H1 (cell line): ENCODE measurements around the gene GABRE. TPM values are rescaled to one million over a fixed set of nuclear protein-coding genes. Genes with fewer than 3 reads are reported as not detected.

Source experiments
- CHD1 ChIP-seq: IDR thresholded peaks from 2 replicates; pipeline ENCODE4 v1.6.1; 2012; ENCODE audit warnings: low read depth, low read length, improper control_type of control experiment
- NRF1 ChIP-seq: IDR thresholded peaks from 2 replicates; pipeline ENCODE4 v1.6.1; 2011; ENCODE audit warnings: mild to moderate bottlenecking, low read depth, low read length, improper control_type of control experiment
- POU5F1 ChIP-seq: IDR thresholded peaks from 2 replicates; pipeline ENCODE4 v1.6.1; 2011; ENCODE audit warnings: low read depth, mild to moderate bottlenecking, low read length, moderate library complexity
- SIRT6 ChIP-seq: IDR thresholded peaks from one replicate; pipeline ENCODE4 v1.7.1; 2012; ENCODE audit warnings: low read length, inconsistent platforms
- TAF1 ChIP-seq: IDR thresholded peaks from 2 replicates; pipeline ENCODE4 v1.6.1; 2011; ENCODE audit warnings: mild to moderate bottlenecking, low read depth, low read length
- polyA plus RNA-seq, 7 experiments: library from polyadenylated mRNA; depleted of rRNA in 3 of 7; stranded (reverse) in 5 of 7; unstranded in 2 of 7; fragments of >200 nt in 5 of 7; fragments of 200-250 nt in 2 of 7; gene quantifications; 1 replicate in 5 of 7; 2 replicates in 1 of 7; 4 replicates in 1 of 7; pipeline versions ENCODE4 v1.2.1 to v1.2.3, GENCODE V29; 2011 to 2013; ENCODE audit warnings: missing spikeins in 2 of 7, mixed read lengths in 2 of 7
- total RNA-seq: library from RNA; stranded (reverse); fragmentation: NEBNext Ultra II Directional; extraction: Animal tissue kit (Norgen Biotek cat#: 25700); gene quantifications from 2 replicates; pipeline ENCODE4 v1.2.1, GENCODE V29; 2021
- TF ChIP-seq, protein P1 (sequence below): fragments of 300-600 bp; sonication (generic); IDR thresholded peaks from 2 replicates; pipeline ENCODE4 v1.7.1; 2012; ENCODE audit warnings: low read length, moderate library complexity, mild to moderate bottlenecking, inconsistent platforms; ENCODE audit not compliant: insufficient replicate concordance

Gene GABRE
- total and polyA plus RNA-seq, 2 of the 8 experiments (the other 6 are each of a cell fraction or from before 2014, with no cell fraction given), result 5.5 to 7.0 TPM

DNA sequence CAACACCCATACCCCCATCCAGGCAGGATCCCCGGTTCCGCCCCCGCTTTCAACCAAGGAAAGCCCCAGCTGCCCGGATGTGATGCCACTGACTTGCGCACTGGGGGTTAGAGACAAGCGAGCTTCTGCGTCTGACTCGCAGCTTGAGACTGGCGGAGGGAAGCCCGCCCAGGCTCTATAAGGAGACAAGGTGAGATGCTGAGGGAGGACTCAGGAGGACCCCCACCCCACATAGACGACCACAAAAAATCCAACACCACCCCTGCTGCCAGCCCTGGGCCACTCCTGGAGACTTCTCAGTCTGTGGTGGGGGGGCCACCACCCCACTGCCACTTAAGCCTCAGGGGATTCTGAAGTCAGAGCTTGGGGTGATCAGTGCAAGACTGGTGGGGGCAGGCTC is 61.7 kb downstream of the GABRE start, which contains the start of gene MAGEA4 (continued):
- TF ChIP-seq, protein P1, sequence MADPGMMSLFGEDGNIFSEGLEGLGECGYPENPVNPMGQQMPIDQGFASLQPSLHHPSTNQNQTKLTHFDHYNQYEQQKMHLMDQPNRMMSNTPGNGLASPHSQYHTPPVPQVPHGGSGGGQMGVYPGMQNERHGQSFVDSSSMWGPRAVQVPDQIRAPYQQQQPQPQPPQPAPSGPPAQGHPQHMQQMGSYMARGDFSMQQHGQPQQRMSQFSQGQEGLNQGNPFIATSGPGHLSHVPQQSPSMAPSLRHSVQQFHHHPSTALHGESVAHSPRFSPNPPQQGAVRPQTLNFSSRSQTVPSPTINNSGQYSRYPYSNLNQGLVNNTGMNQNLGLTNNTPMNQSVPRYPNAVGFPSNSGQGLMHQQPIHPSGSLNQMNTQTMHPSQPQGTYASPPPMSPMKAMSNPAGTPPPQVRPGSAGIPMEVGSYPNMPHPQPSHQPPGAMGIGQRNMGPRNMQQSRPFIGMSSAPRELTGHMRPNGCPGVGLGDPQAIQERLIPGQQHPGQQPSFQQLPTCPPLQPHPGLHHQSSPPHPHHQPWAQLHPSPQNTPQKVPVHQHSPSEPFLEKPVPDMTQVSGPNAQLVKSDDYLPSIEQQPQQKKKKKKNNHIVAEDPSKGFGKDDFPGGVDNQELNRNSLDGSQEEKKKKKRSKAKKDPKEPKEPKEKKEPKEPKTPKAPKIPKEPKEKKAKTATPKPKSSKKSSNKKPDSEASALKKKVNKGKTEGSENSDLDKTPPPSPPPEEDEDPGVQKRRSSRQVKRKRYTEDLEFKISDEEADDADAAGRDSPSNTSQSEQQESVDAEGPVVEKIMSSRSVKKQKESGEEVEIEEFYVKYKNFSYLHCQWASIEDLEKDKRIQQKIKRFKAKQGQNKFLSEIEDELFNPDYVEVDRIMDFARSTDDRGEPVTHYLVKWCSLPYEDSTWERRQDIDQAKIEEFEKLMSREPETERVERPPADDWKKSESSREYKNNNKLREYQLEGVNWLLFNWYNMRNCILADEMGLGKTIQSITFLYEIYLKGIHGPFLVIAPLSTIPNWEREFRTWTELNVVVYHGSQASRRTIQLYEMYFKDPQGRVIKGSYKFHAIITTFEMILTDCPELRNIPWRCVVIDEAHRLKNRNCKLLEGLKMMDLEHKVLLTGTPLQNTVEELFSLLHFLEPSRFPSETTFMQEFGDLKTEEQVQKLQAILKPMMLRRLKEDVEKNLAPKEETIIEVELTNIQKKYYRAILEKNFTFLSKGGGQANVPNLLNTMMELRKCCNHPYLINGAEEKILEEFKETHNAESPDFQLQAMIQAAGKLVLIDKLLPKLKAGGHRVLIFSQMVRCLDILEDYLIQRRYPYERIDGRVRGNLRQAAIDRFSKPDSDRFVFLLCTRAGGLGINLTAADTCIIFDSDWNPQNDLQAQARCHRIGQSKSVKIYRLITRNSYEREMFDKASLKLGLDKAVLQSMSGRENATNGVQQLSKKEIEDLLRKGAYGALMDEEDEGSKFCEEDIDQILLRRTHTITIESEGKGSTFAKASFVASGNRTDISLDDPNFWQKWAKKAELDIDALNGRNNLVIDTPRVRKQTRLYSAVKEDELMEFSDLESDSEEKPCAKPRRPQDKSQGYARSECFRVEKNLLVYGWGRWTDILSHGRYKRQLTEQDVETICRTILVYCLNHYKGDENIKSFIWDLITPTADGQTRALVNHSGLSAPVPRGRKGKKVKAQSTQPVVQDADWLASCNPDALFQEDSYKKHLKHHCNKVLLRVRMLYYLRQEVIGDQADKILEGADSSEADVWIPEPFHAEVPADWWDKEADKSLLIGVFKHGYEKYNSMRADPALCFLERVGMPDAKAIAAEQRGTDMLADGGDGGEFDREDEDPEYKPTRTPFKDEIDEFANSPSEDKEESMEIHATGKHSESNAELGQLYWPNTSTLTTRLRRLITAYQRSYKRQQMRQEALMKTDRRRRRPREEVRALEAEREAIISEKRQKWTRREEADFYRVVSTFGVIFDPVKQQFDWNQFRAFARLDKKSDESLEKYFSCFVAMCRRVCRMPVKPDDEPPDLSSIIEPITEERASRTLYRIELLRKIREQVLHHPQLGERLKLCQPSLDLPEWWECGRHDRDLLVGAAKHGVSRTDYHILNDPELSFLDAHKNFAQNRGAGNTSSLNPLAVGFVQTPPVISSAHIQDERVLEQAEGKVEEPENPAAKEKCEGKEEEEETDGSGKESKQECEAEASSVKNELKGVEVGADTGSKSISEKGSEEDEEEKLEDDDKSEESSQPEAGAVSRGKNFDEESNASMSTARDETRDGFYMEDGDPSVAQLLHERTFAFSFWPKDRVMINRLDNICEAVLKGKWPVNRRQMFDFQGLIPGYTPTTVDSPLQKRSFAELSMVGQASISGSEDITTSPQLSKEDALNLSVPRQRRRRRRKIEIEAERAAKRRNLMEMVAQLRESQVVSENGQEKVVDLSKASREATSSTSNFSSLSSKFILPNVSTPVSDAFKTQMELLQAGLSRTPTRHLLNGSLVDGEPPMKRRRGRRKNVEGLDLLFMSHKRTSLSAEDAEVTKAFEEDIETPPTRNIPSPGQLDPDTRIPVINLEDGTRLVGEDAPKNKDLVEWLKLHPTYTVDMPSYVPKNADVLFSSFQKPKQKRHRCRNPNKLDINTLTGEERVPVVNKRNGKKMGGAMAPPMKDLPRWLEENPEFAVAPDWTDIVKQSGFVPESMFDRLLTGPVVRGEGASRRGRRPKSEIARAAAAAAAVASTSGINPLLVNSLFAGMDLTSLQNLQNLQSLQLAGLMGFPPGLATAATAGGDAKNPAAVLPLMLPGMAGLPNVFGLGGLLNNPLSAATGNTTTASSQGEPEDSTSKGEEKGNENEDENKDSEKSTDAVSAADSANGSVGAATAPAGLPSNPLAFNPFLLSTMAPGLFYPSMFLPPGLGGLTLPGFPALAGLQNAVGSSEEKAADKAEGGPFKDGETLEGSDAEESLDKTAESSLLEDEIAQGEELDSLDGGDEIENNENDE, result no peak
- TF ChIP-seq POU5F1 (no peak), CHD1 (no peak), SIRT6 (no peak), NRF1 (no peak), TAF1 (no peak)
